PC-9 (cell line): ENCODE measurements around the gene RTBDN. TPM values are rescaled to one million over a fixed set of nuclear protein-coding genes. Genes with fewer than 3 reads are reported as not detected.

Experiments
- BruUV-seq: library from RNA; stranded (reverse); fragments of 400-500 nt; replicated peaks from 2 replicates; lab custom pipeline; 2021; lab: Mats Ljungman, UMichigan
- CTCF ChIA-PET: fragments of 300-600 bp; sonication (Branson Sonifier 250); formaldehyde crosslinking; loops from one replicate; lab custom pipeline; 2022; ENCODE audit warnings: antibody characterized with exemption; lab: Charles Lee
- POLR2A ChIA-PET: fragments of 300-600 bp; sonication (Branson Sonifier 250); formaldehyde crosslinking; loops from one replicate; lab custom pipeline; 2022; ENCODE audit warnings: antibody characterized with exemption; ENCODE audit not compliant: unreplicated experiment; lab: Charles Lee
- DNase-seq, 2 experiments: peaks; one replicate each; pipeline versions ENCODE4 v3.0.0 to v3.0.0-alpha.2; 2015 to 2022; ENCODE audit warnings: mixed read lengths in 1 of 2
- H2AFZ ChIP-seq: fragments of 200-600 bp; sonication (generic); 2 replicates; pipeline ENCODE4 v1.8.1; 2017; ENCODE audit warnings: antibody characterized with exemption
- H3F3A ChIP-seq: fragments of 200-600 bp; sonication (generic); 2 replicates; pipeline ENCODE4 v1.8.1; 2017; ENCODE audit warnings: antibody characterized with exemption, mild to moderate bottlenecking, low read depth; ENCODE audit not compliant: insufficient read depth
- H3K27ac ChIP-seq: fragments of 200-600 bp; sonication (generic); 2 replicates; pipeline ENCODE4 v1.6.1; 2016; ENCODE audit warnings: mixed run types
- H3K27me3 ChIP-seq: fragments of 200-600 bp; sonication (generic); 2 replicates; pipeline ENCODE4 v1.6.1; 2016; ENCODE audit warnings: low read depth, mixed run types; ENCODE audit not compliant: insufficient read depth
- H3K36me3 ChIP-seq: fragments of 200-600 bp; sonication (generic); 2 replicates; pipeline ENCODE4 v1.6.1; 2016; ENCODE audit warnings: low read depth, mixed run types
- H3K4me1 ChIP-seq: fragments of 200-600 bp; sonication (generic); replicated peaks from 2 replicates; pipeline ENCODE4 v1.6.1; 2016; ENCODE audit warnings: mixed run types; ENCODE audit not compliant: insufficient read depth
- H3K4me2 ChIP-seq: fragments of 200-600 bp; sonication (generic); 2 replicates; pipeline ENCODE4 v1.6.1; 2017; ENCODE audit warnings: mixed run types
- H3K4me3 ChIP-seq: fragments of 200-600 bp; sonication (generic); 2 replicates; pipeline ENCODE4 v1.6.1; 2016; ENCODE audit warnings: mixed run types
- H3K79me2 ChIP-seq: fragments of 200-600 bp; sonication (generic); 2 replicates; pipeline ENCODE4 v1.6.1; 2017; ENCODE audit warnings: low read depth, mixed run types
- H3K9me2 ChIP-seq: fragments of 200-600 bp; sonication (generic); 2 replicates; pipeline ENCODE4 v1.8.1; 2017; ENCODE audit warnings: mild to moderate bottlenecking; ENCODE audit not compliant: insufficient read depth
- H3K9me3 ChIP-seq: fragments of 200-600 bp; sonication (generic); 2 replicates; pipeline ENCODE4 v1.8.1; 2016; ENCODE audit warnings: low read depth; ENCODE audit not compliant: insufficient read depth
- H4K20me1 ChIP-seq: fragments of 200-600 bp; sonication (generic); 2 replicates; pipeline ENCODE4 v1.8.1; 2017; ENCODE audit not compliant: insufficient read depth
- EZH2 ChIP-seq: fragments of 200-600 bp; sonication (generic); IDR thresholded peaks from 2 replicates; pipeline ENCODE4 v1.8.0; 2017; ENCODE audit warnings: antibody characterized with exemption, low read depth
- intact Hi-C: fragments of 100-400 bp; cut with micrococcal nuclease; formaldehyde crosslinking; loops from one replicate; pipeline ENCODE4 v1.10.0; 2022; ENCODE audit not compliant: unreplicated experiment
- total RNA-seq: library from RNA; stranded (reverse); gene quantifications from 2 replicates; pipeline ENCODE4 v1.2.3, GENCODE V29; 2021
- TF ChIP-seq, protein P1 (sequence below): fragments of 200-600 bp; sonication (generic); conservative IDR thresholded peaks from 2 replicates; pipeline ENCODE4 v1.6.1; 2017; ENCODE audit warnings: mixed run types, antibody characterized with exemption, mild to moderate bottlenecking, moderate library complexity

Gene RTBDN
- total RNA-seq, 1 experiment from 2014 or later, result 1.0 TPM

GRCh38 chr19:12786952-12787351 is 47.4 kb downstream of the RTBDN start:
- Histone ChIP-seq H3K79me2 (peaks cover 37% of the 10 kb centered on the region), H2AFZ (no peak overlapping the region), H3K27ac (peak overlapping the region; percentile 86), H3K4me3 (peak overlapping the region; percentile 37; the same call in 1 of the 2 replicates), H3K36me3 (no peaks in the 10 kb centered on the region), H3F3A (peaks cover 81% of the 10 kb centered on the region), H3K9me3 (no peaks in the 10 kb centered on the region), H3K4me2 (peak overlapping the region; percentile 91), H3K4me1 (peaks cover 77% of the 10 kb centered on the region), H4K20me1 (peaks cover 5% of the 10 kb centered on the region), H3K9me2 (no peaks in the 10 kb centered on the region), H3K27me3 (no peaks in the 10 kb centered on the region)
- BruUV-seq, result no TSS peak
- POLR2A ChIA-PET, result interaction anchor here (0.6 to 0.7 kb wide), 2 partner anchors 65 to 86 kb away, joined by 3 to 6 read pairs; no protein-coding TSS in a partner anchor
- intact Hi-C loops, result loop anchor here (5.0 to 10.0 kb wide), 2 partner anchors 375 to 1058 kb away; no protein-coding TSS in a partner anchor
- CTCF ChIA-PET, result no interaction called here
- TF ChIP-seq, protein P1, sequence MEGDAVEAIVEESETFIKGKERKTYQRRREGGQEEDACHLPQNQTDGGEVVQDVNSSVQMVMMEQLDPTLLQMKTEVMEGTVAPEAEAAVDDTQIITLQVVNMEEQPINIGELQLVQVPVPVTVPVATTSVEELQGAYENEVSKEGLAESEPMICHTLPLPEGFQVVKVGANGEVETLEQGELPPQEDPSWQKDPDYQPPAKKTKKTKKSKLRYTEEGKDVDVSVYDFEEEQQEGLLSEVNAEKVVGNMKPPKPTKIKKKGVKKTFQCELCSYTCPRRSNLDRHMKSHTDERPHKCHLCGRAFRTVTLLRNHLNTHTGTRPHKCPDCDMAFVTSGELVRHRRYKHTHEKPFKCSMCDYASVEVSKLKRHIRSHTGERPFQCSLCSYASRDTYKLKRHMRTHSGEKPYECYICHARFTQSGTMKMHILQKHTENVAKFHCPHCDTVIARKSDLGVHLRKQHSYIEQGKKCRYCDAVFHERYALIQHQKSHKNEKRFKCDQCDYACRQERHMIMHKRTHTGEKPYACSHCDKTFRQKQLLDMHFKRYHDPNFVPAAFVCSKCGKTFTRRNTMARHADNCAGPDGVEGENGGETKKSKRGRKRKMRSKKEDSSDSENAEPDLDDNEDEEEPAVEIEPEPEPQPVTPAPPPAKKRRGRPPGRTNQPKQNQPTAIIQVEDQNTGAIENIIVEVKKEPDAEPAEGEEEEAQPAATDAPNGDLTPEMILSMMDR, result no peak
- no peak for TF ChIP-seq EZH2
- DNase-seq, result no peak

DNA sequence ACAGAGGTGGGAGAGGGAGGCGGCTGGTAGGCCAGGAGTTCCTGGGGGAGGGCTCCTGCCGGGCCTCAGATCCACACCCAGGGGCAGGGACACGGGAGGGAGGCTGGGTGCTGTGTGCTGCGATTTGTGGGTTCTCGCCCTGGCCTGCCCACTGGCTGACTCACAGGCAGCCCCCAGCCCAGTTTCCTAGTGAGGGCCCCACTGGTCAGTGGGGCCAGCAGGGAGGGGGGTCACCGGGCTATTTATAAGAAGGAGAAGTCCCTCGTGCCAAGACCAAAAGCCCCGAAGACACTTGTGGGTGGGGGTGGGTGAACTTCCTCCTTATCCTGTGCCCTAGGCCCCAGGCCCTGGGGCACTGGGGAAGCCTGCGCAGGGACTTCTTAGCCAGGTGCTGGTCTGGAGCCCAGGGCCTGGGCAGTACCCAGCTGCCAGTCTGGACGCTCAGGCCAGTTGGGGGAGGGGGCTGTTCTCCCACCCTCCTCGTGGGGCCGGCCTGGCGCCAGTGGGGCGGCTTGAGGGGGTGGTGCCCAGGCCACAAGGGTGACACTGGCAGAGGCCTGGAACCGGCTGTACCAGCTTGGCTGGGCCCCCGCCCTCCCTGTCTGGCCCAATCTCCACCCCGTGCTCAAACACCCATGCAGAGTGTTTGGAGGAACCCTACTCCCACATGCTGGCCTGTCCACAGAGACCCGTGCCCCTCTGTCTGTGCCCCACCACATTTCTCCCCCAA is 48.1 kb downstream of the RTBDN start:
- ChIA-PET POLR2A (interaction anchor here (0.5 to 0.6 kb wide), 2 partner anchors 9 to 64 kb away, joined by 3 to 6 read pairs; no protein-coding TSS in a partner anchor), CTCF (no interaction called here)
- no peaks in the 10 kb centered on the region for H3K27me3 ChIP-seq
- intact Hi-C loops, result loop anchor here (5.0 to 10.0 kb wide), 2 partner anchors 376 to 1058 kb away; no protein-coding TSS in a partner anchor
- peaks cover 81% of the 10 kb centered on the region for H3F3A ChIP-seq
- no TSS peak for BruUV-seq
- H3K4me1 ChIP-seq, result peaks cover 83% of the 10 kb centered on the region
- H3K79me2 ChIP-seq, result peaks cover 33% of the 10 kb centered on the region
- H3K4me2 ChIP-seq, result peak overlapping the region; percentile 91
- peak overlapping the region; percentile 37; the same call in 1 of the 2 replicates for H3K4me3 ChIP-seq
- no peaks in the 10 kb centered on the region for H3K9me2 ChIP-seq
- TF ChIP-seq EZH2, result no peak
- TF ChIP-seq, protein P1, result no peak
- no peaks in the 10 kb centered on the region for H4K20me1 ChIP-seq
- no peak overlapping the region for H2AFZ ChIP-seq
- DNase-seq, result peak; percentile 94 to 98
- peak overlapping the region; percentile 86 for H3K27ac ChIP-seq
- H3K36me3 ChIP-seq, result no peaks in the 10 kb centered on the region
- no peaks in the 10 kb centered on the region for H3K9me3 ChIP-seq

- Histone ChIP-seq H3K4me2 (peak overlapping the region; percentile 91), H4K20me1 (no peaks in the 10 kb centered on the region), H2AFZ (no peak overlapping the region), H3F3A (peaks cover 76% of the 10 kb centered on the region), H3K79me2 (peaks cover 33% of the 10 kb centered on the region), H3K9me2 (no peaks in the 10 kb centered on the region), H3K9me3 (no peaks in the 10 kb centered on the region), H3K4me3 (peak overlapping the region; percentile 37; the same call in 1 of the 2 replicates), H3K36me3 (no peaks in the 10 kb centered on the region), H3K4me1 (peaks cover 78% of the 10 kb centered on the region), H3K27me3 (no peaks in the 10 kb centered on the region), H3K27ac (peak overlapping the region; percentile 86)
- TF ChIP-seq EZH2, result no peak
- TF ChIP-seq, protein P1, result no peak
- intact Hi-C loops, result loop anchor here (5.0 to 10.0 kb wide), 2 partner anchors 377 to 1059 kb away; no protein-coding TSS in a partner anchor
- DNase-seq, result peak in 1 of 2 experiments; percentile 44
- POLR2A ChIA-PET, result no interaction called here
- CTCF ChIA-PET, result no interaction called here
- no TSS peak for BruUV-seq
These were observed 48.8 kb downstream of the RTBDN start for GRCh38 chr19:12785431-12786031.
